Endodermal cell (in vitro differentiated cells): Measurements from ENCODE around the gene TMEM63A. TPM values are rescaled to one million over a fixed set of nuclear protein-coding genes. Genes with fewer than 3 reads are reported as not detected.
"Not testable (repeated sequence)": the region's sequence is repeated elsewhere in the genome, so short reads cannot be mapped to it uniquely, and the experiment has no call there.

ENCODE experiments used
- DNase-seq: peaks from one replicate; pipeline ENCODE4 v3.0.0-alpha.2; 2017
- H3K27ac ChIP-seq: 2 replicates; pipeline ENCODE4 v1.5.1; 2013; ENCODE audit warnings: mild to moderate bottlenecking, low read depth, low read length, moderate library complexity
- H3K27me3 ChIP-seq: 2 replicates; pipeline ENCODE4 v1.6.1; 2013; ENCODE audit warnings: mild to moderate bottlenecking, low read length, moderate library complexity; ENCODE audit not compliant: insufficient read depth, control insufficient read depth, poor library complexity, severe bottlenecking
- H3K36me3 ChIP-seq: 2 replicates; pipeline ENCODE4 v1.7.0; 2013; ENCODE audit warnings: mild to moderate bottlenecking, low read length, moderate library complexity; ENCODE audit not compliant: control insufficient read depth, insufficient read depth
- H3K4me1 ChIP-seq: one replicate; pipeline ENCODE4 v1.7.0; 2013; ENCODE audit warnings: low read length; ENCODE audit not compliant: control insufficient read depth, insufficient read depth
- H3K4me3 ChIP-seq: 2 replicates; pipeline ENCODE4 v1.5.1; 2013; ENCODE audit warnings: mild to moderate bottlenecking, low read length, moderate library complexity
- H3K9ac ChIP-seq: 2 replicates; pipeline ENCODE4 v1.6.1; 2013; ENCODE audit warnings: mild to moderate bottlenecking, low read length, moderate library complexity; ENCODE audit not compliant: poor library complexity, severe bottlenecking; ENCODE audit errors: extremely low read depth
- H3K9me3 ChIP-seq: 2 replicates; pipeline ENCODE4 v1.6.1; 2013; ENCODE audit warnings: mild to moderate bottlenecking, low read length, moderate library complexity; ENCODE audit not compliant: control insufficient read depth
- H3K27ac Mint-ChIP-seq: 2 replicates; pipeline ENCODE4 v1.8.0; 2020; ENCODE audit warnings: mixed read lengths
- H3K27me3 Mint-ChIP-seq: 2 replicates; pipeline ENCODE4 v1.8.0; 2021; ENCODE audit warnings: mild to moderate bottlenecking, mixed read lengths; ENCODE audit not compliant: insufficient read depth
- H3K36me3 Mint-ChIP-seq: 2 replicates; pipeline ENCODE4 v1.8.0; 2020; ENCODE audit warnings: low read depth, mixed read lengths
- H3K4me1 Mint-ChIP-seq: 2 replicates; pipeline ENCODE4 v1.8.0; 2020; ENCODE audit warnings: mixed read lengths
- H3K4me3 Mint-ChIP-seq: 2 replicates; pipeline ENCODE4 v1.8.0; 2020; ENCODE audit warnings: mild to moderate bottlenecking, moderate library complexity, mixed read lengths
- H3K9me3 Mint-ChIP-seq: 2 replicates; pipeline ENCODE4 v1.8.0; 2020; ENCODE audit warnings: mild to moderate bottlenecking, mixed read lengths
- WGBS, 2 experiments: methylation state at CpG; one replicate each; pipeline versions ENCODE4 v1.1.5 to v1.1.7; 2013; ENCODE audit warnings: missing lambda C conversion rate in 2 of 2, mixed read lengths in 1 of 2; ENCODE audit not compliant: insufficient coverage in 1 of 2, insufficient read length in 1 of 2; 5-methylcytosine and 5-hydroxymethylcytosine counted together
- total RNA-seq, 2 donors: library from RNA; stranded (reverse); fragmentation: NEBNext Ultra II Directional in 1 of 2; extraction: Animal tissue kit (Norgen Biotek cat#: 25700) in 1 of 2; gene quantifications; 2 replicates in 1 of 2; 3 replicates in 1 of 2; pipeline ENCODE4 v1.2.1, GENCODE V29; 2021
- TF ChIP-seq, protein P1 (sequence below): fragments of 200-600 bp; sonication (generic); conservative IDR thresholded peaks from 2 replicates; pipeline ENCODE4 v1.5.0; 2021; ENCODE audit warnings: antibody characterized with exemption, mild to moderate bottlenecking

TMEM63A gene
- total RNA-seq, 2 donors from 2014 or later: 194 to 232 TPM

DNA sequence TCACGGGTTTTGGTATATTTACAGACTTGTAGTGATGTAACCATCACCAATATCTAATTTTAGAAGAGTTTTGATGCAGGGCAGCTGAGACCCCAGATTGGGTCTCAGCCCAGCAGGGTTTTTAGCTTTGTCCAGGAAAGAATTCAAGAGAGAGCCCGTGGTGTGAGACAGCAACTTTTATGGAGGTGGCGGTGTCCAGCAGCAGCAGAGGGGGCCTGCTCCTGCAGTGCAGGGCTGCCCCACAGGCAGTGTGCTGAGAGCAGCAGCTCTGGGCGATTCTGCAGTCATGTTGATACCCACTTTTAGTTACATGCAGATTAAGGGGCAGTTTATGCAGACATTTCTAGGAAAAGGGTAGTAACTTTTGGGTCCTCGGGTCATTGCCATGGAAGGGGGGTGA is 74.0 kb downstream of the TMEM63A start:
- 75 to 79% methylated on average over 2 to 5 of the region's 5 CpGs for WGBS, 2 experiments
- TF ChIP-seq, protein P1, sequence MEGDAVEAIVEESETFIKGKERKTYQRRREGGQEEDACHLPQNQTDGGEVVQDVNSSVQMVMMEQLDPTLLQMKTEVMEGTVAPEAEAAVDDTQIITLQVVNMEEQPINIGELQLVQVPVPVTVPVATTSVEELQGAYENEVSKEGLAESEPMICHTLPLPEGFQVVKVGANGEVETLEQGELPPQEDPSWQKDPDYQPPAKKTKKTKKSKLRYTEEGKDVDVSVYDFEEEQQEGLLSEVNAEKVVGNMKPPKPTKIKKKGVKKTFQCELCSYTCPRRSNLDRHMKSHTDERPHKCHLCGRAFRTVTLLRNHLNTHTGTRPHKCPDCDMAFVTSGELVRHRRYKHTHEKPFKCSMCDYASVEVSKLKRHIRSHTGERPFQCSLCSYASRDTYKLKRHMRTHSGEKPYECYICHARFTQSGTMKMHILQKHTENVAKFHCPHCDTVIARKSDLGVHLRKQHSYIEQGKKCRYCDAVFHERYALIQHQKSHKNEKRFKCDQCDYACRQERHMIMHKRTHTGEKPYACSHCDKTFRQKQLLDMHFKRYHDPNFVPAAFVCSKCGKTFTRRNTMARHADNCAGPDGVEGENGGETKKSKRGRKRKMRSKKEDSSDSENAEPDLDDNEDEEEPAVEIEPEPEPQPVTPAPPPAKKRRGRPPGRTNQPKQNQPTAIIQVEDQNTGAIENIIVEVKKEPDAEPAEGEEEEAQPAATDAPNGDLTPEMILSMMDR: no peak
- Mint-ChIP-seq H3K4me1 (peaks cover 14% of the 10 kb centered on the region), H3K9me3 (no peaks in the 10 kb centered on the region), H3K4me3 (no peak overlapping the region), H3K36me3 (peaks cover 2% of the 10 kb centered on the region), H3K27me3 (peaks cover 2% of the 10 kb centered on the region), H3K27ac (no peak overlapping the region)
- no peak overlapping the region for H3K4me3 ChIP-seq
- H3K27ac ChIP-seq: no peak overlapping the region
- H3K9me3 ChIP-seq: no peaks in the 10 kb centered on the region
- peaks cover 10% of the 10 kb centered on the region for H3K36me3 ChIP-seq
- H3K9ac ChIP-seq: no peak overlapping the region
- peaks cover 12% of the 10 kb centered on the region for H3K4me1 ChIP-seq
- DNase-seq: no peak
- no peaks in the 10 kb centered on the region for H3K27me3 ChIP-seq

DNA sequence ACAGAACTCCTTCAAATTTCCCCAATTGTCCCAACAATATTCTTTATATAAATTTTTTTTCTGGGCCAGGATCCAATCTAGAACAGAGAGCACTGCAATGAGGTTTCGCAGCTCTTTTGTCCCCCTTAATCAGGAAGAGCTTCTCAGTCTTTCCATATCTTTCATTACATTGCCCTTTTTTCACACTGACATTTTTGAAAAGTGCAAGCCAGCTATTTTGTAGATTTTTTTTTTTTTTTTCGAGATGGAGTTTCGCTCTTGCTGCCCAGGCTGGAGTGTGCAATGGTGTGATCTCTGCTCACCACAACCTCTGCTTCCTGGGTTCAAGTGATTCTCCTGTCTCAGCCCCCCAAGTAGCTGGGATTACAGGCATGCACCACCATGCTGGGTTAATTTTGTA is 75.4 kb downstream of the TMEM63A start:
- DNase-seq, H3K27me3 ChIP-seq, H3K9me3 ChIP-seq, H3K9ac ChIP-seq, H3K9me3 Mint-ChIP-seq, H3K4me3 Mint-ChIP-seq, H3K27ac Mint-ChIP-seq, H3K36me3 ChIP-seq, H3K36me3 Mint-ChIP-seq, H3K4me1 ChIP-seq, H3K27me3 Mint-ChIP-seq, H3K4me3 ChIP-seq, H3K27ac ChIP-seq, H3K4me1 Mint-ChIP-seq: not testable (repeated sequence)
- 89% methylated on average over 3 of the region's 3 CpGs; no CpG with 5 or more reads in 1 of the 2 experiments for WGBS, 2 experiments

DNA sequence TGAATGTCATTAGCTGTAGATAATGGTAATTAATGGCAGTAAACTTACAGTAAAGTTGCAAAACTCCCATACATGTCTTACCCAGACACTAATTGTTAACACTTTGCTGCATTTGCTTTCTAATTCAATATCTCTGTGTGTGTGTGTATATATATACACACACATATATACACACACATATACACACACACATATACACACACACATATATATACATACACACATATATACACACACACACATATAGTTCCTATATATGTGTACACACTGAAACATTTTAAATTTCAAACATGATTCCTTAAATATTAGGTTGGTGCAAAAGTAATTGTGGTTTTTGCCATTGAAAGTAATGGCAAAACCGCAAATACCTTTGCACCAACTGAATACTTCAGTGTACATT is 75.9 kb downstream of the TMEM63A start:
- H3K9me3 Mint-ChIP-seq: peaks cover 3% of the 10 kb centered on the region
- H3K27me3 Mint-ChIP-seq: peaks cover 2% of the 10 kb centered on the region
- 95% methylated on average over 1 of the region's 1 CpG; no CpG with 5 or more reads in 1 of the 2 experiments for WGBS, 2 experiments
- Histone ChIP-seq H3K27me3 (no peaks in the 10 kb centered on the region), H3K4me3 (no peak overlapping the region), H3K27ac (no peak overlapping the region), H3K36me3 (no peaks in the 10 kb centered on the region), H3K4me1 (no peaks in the 10 kb centered on the region), H3K9me3 (no peaks in the 10 kb centered on the region), H3K9ac (no peak overlapping the region)
- H3K27ac Mint-ChIP-seq: no peak overlapping the region
- H3K36me3 Mint-ChIP-seq: peaks cover 9% of the 10 kb centered on the region
- no peak overlapping the region for H3K4me3 Mint-ChIP-seq
- TF ChIP-seq, protein P1: no peak
- DNase-seq: no peak
- peaks cover 2% of the 10 kb centered on the region for H3K4me1 Mint-ChIP-seq

DNA sequence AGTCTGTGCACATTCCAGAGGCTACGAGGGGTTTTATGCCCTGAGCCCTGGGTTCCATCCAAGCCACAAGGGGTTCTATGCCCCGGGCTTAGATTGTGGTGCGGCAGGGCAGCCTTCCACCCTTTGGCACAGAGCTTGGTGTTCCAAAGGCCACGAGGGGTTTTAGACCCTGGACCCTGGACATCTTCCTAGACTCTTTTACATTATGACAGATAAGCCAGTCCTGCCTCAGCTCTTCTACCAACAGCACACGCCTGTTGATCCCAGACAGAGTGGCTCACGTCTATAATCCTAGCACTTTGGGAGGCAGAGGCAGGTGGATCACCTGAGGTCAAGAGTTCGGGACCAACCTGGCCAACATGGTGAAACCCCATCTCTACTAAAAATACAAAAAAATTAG is 81.0 kb downstream of the TMEM63A start:
- H3K4me1 Mint-ChIP-seq, DNase-seq, H3K27ac Mint-ChIP-seq, H3K9ac ChIP-seq, H3K27me3 ChIP-seq, H3K4me3 Mint-ChIP-seq, H3K4me1 ChIP-seq, H3K36me3 ChIP-seq, H3K4me3 ChIP-seq, H3K27me3 Mint-ChIP-seq, H3K27ac ChIP-seq: not testable (repeated sequence)
- peaks cover 30% of the 10 kb centered on the region for H3K9me3 ChIP-seq
- Mint-ChIP-seq H3K9me3 (peaks cover 44% of the 10 kb centered on the region), H3K36me3 (peaks cover 52% of the 10 kb centered on the region)
- WGBS, 2 experiments: 85 to 97% methylated on average over 6 to 7 of the region's 7 CpGs

DNA sequence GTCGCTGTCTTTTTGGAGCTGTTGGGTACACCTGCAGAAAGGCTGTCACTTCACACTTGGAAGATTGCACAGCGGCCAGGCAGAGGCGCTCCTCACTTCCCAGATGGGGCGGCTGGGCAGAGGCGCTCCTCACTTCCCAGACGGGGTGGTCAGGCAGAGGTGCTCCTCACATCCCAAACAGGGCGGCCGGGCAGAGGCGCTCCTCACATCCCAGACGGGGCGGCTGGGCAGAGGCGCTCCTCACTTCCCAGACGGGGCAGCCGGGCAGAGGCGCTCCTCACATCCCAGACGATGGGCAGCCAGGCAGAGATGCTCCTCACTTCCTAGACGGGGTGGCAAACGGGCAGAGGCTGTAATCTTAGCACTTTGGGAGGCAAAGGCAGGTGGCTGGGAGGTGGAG is 86.1 kb downstream of the TMEM63A start:
- Histone ChIP-seq H3K9me3 (peaks cover 77% of the 10 kb centered on the region), H3K36me3 (peaks cover 45% of the 10 kb centered on the region), H3K4me3 (peak overlapping the region; percentile 56)
- H3K4me1 Mint-ChIP-seq, H3K4me3 Mint-ChIP-seq, DNase-seq, H3K27me3 Mint-ChIP-seq, H3K9ac ChIP-seq, H3K27ac Mint-ChIP-seq, H3K27me3 ChIP-seq, H3K4me1 ChIP-seq, H3K27ac ChIP-seq: not testable (repeated sequence)
- Mint-ChIP-seq H3K9me3 (peaks cover 90% of the 10 kb centered on the region), H3K36me3 (peaks cover 92% of the 10 kb centered on the region)
- WGBS, 2 experiments: 90 to 96% methylated on average over 2 to 18 of the region's 18 CpGs
